HepG2 (cell line): ENCODE measurements around the gene CALN1. TPM values are rescaled to one million over a fixed set of nuclear protein-coding genes. Genes with fewer than 3 reads are reported as not detected.

Source experiments
- HMG20B ChIP-seq: conservative IDR thresholded peaks from 2 replicates; pipeline ENCODE4 v1.6.1; 2016; ENCODE audit warnings: missing genetic modification reagents, missing compliant biosample characterization
- MLXIP ChIP-seq: sonication (generic); formaldehyde crosslinking; IDR thresholded peaks from 2 replicates; pipeline ENCODE4 v1.9.0; 2021; ENCODE audit warnings: missing genetic modification reagents, borderline replicate concordance
- NFE2L2 ChIP-seq: fragments of 150-350 bp; IDR thresholded peaks from 2 replicates; pipeline ENCODE4 v1.6.1; 2014; ENCODE audit warnings: low read length
- U2AF1 ChIP-seq: fragments of 200-400 bp; formaldehyde crosslinking; optimal IDR thresholded peaks from 2 replicates; pipeline ENCODE3; 2017; ENCODE audit warnings: mild to moderate bottlenecking, low read depth, low read length
- YEATS4 ChIP-seq: sonication (generic); formaldehyde crosslinking; IDR thresholded peaks from 2 replicates; pipeline ENCODE4 v1.4.0; 2020; ENCODE audit warnings: missing genetic modification reagents, borderline replicate concordance
- ZBTB21 ChIP-seq: sonication (generic); formaldehyde crosslinking; IDR thresholded peaks from 2 replicates; pipeline ENCODE4 v1.4.0; 2020; ENCODE audit warnings: missing genetic modification reagents
- ZFP36L2 ChIP-seq: sonication (generic); formaldehyde crosslinking; IDR thresholded peaks from 2 replicates; pipeline ENCODE4 v1.4.0; 2020; ENCODE audit warnings: missing genetic modification reagents
- ZNF235 ChIP-seq: sonication (generic); formaldehyde crosslinking; IDR thresholded peaks from 2 replicates; pipeline ENCODE4 v1.8.1; 2023; ENCODE audit warnings: mild to moderate bottlenecking, missing genetic modification reagents, borderline replicate concordance
- polyA plus RNA-seq, 8 experiments: library from polyadenylated mRNA; depleted of rRNA in 3 of 8; stranded (reverse) in 7 of 8; unstranded in 1 of 8; fragments of >200 nt; fragmentation: Illumina TruSeq in 4 of 8; extraction: Trizol in 4 of 8; gene quantifications; 2 replicates each; pipeline versions ENCODE4 v1.2.1 to v1.2.3, GENCODE V29; 2011 to 2016; ENCODE audit warnings: low read depth in 4 of 8, missing spikeins in 1 of 8, mixed read lengths in 1 of 8; ENCODE audit not compliant: insufficient read depth in 1 of 8
- total RNA-seq, 5 experiments: library from RNA; depleted of rRNA; stranded (reverse); fragments of >200 nt; fragmentation: Illumina TruSeq; extraction: Trizol; gene quantifications; 2 replicates each; pipeline ENCODE4 v1.2.3, GENCODE V29; 2016; ENCODE audit warnings: low read depth in 1 of 5
- TF ChIP-seq, protein P1 (sequence below): sonication (generic); formaldehyde crosslinking; IDR thresholded peaks from 2 replicates; pipeline ENCODE4 v1.4.0; 2020; ENCODE audit warnings: missing genetic modification reagents

Gene CALN1
- total and polyA plus RNA-seq, 2 of the 13 experiments (the other 11 are each of a cell fraction or from before 2014, with no cell fraction given) = not detected

GRCh38 chr7:72413886-72414285 is 1.7 kb upstream of the CALN1 start (continued):
- TF ChIP-seq U2AF1 (no peak), NFE2L2 (no peak), MLXIP (CRISPR knock-in tag) (no peak), HMG20B (CRISPR knock-in tag) (no peak), ZNF235 (CRISPR knock-in tag) (no peak), YEATS4 (CRISPR knock-in tag) (no peak), ZFP36L2 (no peak), ZBTB21 (CRISPR knock-in tag) (no peak)
- TF ChIP-seq, protein P1, sequence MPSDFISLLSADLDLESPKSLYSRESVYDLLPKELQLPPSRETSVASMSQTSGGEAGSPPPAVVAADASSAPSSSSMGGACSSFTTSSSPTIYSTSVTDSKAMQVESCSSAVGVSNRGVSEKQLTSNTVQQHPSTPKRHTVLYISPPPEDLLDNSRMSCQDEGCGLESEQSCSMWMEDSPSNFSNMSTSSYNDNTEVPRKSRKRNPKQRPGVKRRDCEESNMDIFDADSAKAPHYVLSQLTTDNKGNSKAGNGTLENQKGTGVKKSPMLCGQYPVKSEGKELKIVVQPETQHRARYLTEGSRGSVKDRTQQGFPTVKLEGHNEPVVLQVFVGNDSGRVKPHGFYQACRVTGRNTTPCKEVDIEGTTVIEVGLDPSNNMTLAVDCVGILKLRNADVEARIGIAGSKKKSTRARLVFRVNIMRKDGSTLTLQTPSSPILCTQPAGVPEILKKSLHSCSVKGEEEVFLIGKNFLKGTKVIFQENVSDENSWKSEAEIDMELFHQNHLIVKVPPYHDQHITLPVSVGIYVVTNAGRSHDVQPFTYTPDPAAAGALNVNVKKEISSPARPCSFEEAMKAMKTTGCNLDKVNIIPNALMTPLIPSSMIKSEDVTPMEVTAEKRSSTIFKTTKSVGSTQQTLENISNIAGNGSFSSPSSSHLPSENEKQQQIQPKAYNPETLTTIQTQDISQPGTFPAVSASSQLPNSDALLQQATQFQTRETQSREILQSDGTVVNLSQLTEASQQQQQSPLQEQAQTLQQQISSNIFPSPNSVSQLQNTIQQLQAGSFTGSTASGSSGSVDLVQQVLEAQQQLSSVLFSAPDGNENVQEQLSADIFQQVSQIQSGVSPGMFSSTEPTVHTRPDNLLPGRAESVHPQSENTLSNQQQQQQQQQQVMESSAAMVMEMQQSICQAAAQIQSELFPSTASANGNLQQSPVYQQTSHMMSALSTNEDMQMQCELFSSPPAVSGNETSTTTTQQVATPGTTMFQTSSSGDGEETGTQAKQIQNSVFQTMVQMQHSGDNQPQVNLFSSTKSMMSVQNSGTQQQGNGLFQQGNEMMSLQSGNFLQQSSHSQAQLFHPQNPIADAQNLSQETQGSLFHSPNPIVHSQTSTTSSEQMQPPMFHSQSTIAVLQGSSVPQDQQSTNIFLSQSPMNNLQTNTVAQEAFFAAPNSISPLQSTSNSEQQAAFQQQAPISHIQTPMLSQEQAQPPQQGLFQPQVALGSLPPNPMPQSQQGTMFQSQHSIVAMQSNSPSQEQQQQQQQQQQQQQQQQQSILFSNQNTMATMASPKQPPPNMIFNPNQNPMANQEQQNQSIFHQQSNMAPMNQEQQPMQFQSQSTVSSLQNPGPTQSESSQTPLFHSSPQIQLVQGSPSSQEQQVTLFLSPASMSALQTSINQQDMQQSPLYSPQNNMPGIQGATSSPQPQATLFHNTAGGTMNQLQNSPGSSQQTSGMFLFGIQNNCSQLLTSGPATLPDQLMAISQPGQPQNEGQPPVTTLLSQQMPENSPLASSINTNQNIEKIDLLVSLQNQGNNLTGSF (CRISPR knock-in tag) = no peak
- TF ChIP-seq, all 625 proteins: peak for 0
